ENCODE results near the gene NNAT.
"Not testable (repeated sequence)": the region's sequence is repeated elsewhere in the genome, so short reads cannot be mapped to it uniquely, and the experiment has no call there.

NNAT gene

DNA sequence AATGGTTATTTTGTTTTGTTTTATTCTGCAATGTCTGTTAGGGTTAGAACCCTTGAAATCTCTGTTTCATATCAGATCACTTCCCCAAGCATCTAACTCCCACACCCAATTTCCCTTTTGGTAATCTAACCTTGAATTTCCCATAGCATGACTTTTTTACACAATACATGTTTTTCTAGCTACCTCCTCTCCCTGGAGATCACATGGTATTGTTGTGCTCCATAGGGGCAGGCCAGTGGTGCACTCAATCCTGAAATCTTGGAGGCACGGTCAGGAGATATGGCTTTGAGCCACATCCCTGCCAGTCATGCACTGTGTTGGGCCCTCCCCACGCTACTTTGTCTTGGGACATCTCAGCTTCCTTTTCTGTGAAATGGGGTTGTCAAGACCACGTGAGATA is 36.7 kb upstream of the NNAT start:
- Histone ChIP-seq H3K4me3 (ENCODE audit: low read depth in 1 of 2, low read length in 2 of 2) (no peak overlapping the region), H3K4me1 (ENCODE audit: insufficient read depth, low read length) (no peaks in the 10 kb centered on the region), H3K9me3 (ENCODE audit: low read length) (no peaks in the 10 kb centered on the region), H3K27ac (ENCODE audit: low read depth, low read length) (no peak overlapping the region), H3K9ac (ENCODE audit: low read length) (no peak overlapping the region), H3K27me3 (ENCODE audit: control insufficient read depth in 1 of 2, insufficient read depth in 2 of 2, low read length in 2 of 2) (no peaks in the 10 kb centered on the region), H3K36me3 (ENCODE audit: insufficient read depth, low read length) (no peaks in the 10 kb centered on the region)

DNA sequence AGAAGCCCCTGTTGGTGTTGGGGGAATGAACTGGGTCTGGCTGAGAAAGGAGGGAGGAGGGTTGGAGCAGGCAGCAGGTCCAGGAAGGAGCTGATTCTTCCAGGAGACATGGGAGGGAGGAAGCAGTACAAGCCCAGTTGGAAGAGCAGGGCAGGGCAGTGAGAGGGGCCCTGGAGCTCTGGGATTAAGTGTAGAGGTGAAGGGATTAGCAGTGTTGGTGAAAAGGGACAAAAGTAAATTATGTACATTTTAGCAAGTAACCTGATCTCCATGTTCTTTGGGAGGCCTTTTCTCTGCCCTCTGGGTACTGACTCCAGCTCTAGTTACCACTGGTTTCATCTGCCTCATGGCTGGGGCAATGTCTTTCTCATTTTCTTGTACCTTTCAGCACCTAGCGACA is 34.8 kb upstream of the NNAT start:
- H3K9me3 ChIP-seq (ENCODE audit: low read length); H3K9ac ChIP-seq (ENCODE audit: low read length); H3K27ac ChIP-seq (ENCODE audit: low read depth, low read length); H3K27me3 ChIP-seq (ENCODE audit: control insufficient read depth in 1 of 2, insufficient read depth in 2 of 2, low read length in 2 of 2); H3K4me3 ChIP-seq (ENCODE audit: low read depth in 1 of 2, low read length in 2 of 2); H3K36me3 ChIP-seq (ENCODE audit: insufficient read depth, low read length); H3K4me1 ChIP-seq (ENCODE audit: insufficient read depth, low read length): not testable (repeated sequence)

DNA sequence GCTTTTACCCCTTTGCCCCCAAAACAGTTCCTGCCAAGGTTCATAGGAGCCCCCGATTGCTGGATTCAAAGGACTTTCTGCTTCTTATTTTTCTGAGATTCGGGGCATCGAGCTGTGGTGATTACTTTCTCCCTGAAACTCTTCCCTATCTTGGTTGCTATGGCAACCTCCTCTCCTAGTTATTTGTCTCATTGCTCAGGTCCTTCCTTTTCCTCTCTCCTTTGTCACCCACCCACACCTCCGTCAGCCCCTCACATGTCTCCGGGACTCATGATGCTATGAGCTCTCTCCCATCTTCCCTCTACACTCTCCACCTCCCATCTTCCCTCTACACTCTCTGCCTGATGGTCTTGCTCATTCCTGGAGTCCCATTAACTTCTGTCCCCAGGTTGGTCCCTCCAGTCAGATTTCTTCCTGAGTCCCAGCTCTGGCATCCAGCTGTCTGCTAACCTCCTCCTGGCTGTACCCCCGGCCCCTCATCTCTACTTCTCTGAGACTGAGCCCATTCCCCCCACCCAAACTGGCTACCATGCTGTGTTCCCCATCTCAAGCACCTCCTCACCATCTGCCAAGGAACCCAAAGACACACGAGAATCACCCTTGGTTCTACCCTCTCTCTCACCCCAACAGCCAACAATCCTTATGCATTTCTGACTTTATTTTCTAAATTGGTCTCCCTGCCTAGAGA is 30.2 kb upstream of the NNAT start:
- Histone ChIP-seq H3K9ac (ENCODE audit: low read length) (no peak overlapping the region), H3K27me3 (ENCODE audit: control insufficient read depth in 1 of 2, insufficient read depth in 2 of 2, low read length in 2 of 2) (no peaks in the 10 kb centered on the region), H3K9me3 (ENCODE audit: low read length) (no peaks in the 10 kb centered on the region), H3K4me3 (ENCODE audit: low read depth in 1 of 2, low read length in 2 of 2) (no peak overlapping the region), H3K36me3 (ENCODE audit: insufficient read depth, low read length) (peaks cover 9% of the 10 kb centered on the region), H3K4me1 (ENCODE audit: insufficient read depth, low read length) (no peaks in the 10 kb centered on the region), H3K27ac (ENCODE audit: low read depth, low read length) (no peak overlapping the region)

DNA sequence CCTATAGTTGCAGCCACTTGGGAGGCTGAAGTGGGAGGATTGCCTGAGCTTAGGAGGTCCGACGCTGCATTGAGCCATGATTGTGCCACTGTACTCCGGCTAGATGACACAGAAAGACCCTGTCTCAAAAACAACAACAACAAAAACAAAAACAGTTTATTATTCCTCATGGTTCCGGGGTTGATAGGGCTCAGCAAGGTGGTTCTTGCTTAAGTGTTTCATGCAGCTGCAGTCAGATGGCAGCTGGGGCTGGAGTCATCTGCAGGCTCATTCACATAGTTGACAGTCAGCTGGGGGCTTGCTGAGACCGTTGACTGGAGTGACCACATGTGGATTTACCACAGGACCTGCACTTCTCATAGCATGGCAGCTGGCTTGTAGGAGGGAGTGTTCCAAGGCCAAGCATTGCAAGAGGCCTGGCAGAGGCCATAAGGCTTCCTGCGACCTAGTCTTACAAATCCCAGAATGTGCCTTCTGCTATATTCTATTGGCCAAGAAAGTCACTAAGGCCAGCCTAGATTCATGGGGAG is 28.9 kb upstream of the NNAT start:
- Histone ChIP-seq H3K9ac (ENCODE audit: low read length) (no peak overlapping the region), H3K9me3 (ENCODE audit: low read length) (no peaks in the 10 kb centered on the region), H3K4me3 (ENCODE audit: low read depth in 1 of 2, low read length in 2 of 2) (no peak overlapping the region), H3K4me1 (ENCODE audit: insufficient read depth, low read length) (no peaks in the 10 kb centered on the region), H3K36me3 (ENCODE audit: insufficient read depth, low read length) (peaks cover 9% of the 10 kb centered on the region), H3K27me3 (ENCODE audit: control insufficient read depth in 1 of 2, insufficient read depth in 2 of 2, low read length in 2 of 2) (no peaks in the 10 kb centered on the region), H3K27ac (ENCODE audit: low read depth, low read length) (no peak overlapping the region)

DNA sequence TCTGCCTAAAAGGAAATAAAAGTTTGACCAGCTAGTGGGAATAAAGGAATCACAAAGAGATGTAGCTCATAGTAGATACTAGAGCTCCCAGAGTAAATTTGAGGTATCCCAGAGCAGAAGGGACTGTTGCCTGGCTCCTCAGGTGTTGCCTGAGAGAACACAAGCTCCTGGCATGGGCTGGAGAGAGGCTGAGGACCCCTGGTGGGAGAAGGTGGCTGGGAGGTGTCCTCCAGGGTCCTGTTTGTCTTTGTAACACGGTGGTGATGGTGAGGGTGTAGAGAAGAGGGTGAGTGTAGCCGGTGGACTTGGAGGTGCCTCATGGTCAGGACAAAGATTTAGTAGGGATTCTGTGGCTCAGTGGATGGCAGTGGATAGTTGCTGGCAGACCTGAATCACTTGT is 28.1 kb upstream of the NNAT start:
- no peak overlapping the region for H3K4me3 ChIP-seq (ENCODE audit: low read depth in 1 of 2, low read length in 2 of 2)
- H3K27me3 ChIP-seq (ENCODE audit: control insufficient read depth in 1 of 2, insufficient read depth in 2 of 2, low read length in 2 of 2): no peaks in the 10 kb centered on the region

DNA sequence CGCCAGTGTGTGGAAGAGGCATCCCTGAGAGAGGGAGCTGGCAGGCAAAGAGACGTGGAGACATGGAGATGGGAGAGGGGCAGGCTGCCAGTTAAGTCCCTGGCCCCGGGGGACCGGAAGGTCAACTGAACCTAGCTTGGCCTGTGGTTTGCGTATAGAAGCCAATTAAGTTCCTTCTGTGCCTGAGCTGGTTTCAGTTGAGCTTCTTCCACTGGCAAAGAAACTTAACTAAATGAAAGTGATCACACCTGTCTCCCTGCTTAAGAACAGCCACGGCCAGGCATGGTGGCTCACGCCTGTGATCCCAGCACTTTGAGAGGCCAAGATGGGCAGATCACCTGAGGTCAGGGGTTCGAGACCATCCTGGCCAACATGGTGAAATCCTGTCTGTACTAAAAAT is 26.7 kb upstream of the NNAT start:
- H3K4me1 ChIP-seq (ENCODE audit: insufficient read depth, low read length): no peaks in the 10 kb centered on the region
- H3K9me3 ChIP-seq (ENCODE audit: low read length): no peaks in the 10 kb centered on the region
- no peak overlapping the region for H3K4me3 ChIP-seq (ENCODE audit: low read depth in 1 of 2, low read length in 2 of 2)
- no peaks in the 10 kb centered on the region for H3K27me3 ChIP-seq (ENCODE audit: control insufficient read depth in 1 of 2, insufficient read depth in 2 of 2, low read length in 2 of 2)
- H3K9ac ChIP-seq (ENCODE audit: low read length): no peak overlapping the region
- H3K27ac ChIP-seq (ENCODE audit: low read depth, low read length): no peak overlapping the region
- H3K36me3 ChIP-seq (ENCODE audit: insufficient read depth, low read length): peaks cover 9% of the 10 kb centered on the region

More for the DNA sequence above, 28.1 kb upstream of the NNAT start:
- Histone ChIP-seq H3K4me1 (ENCODE audit: insufficient read depth, low read length) (no peaks in the 10 kb centered on the region), H3K9ac (ENCODE audit: low read length) (no peak overlapping the region), H3K27ac (ENCODE audit: low read depth, low read length) (no peak overlapping the region), H3K9me3 (ENCODE audit: low read length) (no peaks in the 10 kb centered on the region), H3K36me3 (ENCODE audit: insufficient read depth, low read length) (peaks cover 9% of the 10 kb centered on the region)

DNA sequence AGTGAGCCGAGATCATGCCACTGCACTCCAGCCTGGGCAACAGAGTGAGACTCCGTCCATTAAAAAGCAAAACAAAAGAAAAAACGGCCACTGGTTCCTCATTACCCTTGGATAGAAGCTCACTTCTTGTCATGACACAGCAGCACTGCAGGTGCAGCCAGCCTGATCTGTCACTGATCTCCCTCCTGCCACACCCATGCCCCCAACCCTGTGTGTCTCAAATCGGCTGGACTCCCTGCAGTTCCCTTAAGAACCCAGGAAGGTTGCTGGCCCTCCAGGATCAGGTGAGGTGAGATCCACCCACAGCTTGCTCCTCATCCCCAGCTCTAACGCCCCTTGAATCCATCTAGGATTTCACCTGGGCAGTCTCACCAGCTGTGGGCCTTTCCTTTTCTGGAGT is 26.3 kb upstream of the NNAT start:
- Histone ChIP-seq H3K27ac (ENCODE audit: low read depth, low read length) (no peak overlapping the region), H3K9me3 (ENCODE audit: low read length) (no peaks in the 10 kb centered on the region), H3K27me3 (ENCODE audit: control insufficient read depth in 1 of 2, insufficient read depth in 2 of 2, low read length in 2 of 2) (no peaks in the 10 kb centered on the region), H3K4me1 (ENCODE audit: insufficient read depth, low read length) (no peaks in the 10 kb centered on the region), H3K4me3 (ENCODE audit: low read depth in 1 of 2, low read length in 2 of 2) (no peak overlapping the region), H3K9ac (ENCODE audit: low read length) (no peak overlapping the region), H3K36me3 (ENCODE audit: insufficient read depth, low read length) (peaks cover 9% of the 10 kb centered on the region)

DNA sequence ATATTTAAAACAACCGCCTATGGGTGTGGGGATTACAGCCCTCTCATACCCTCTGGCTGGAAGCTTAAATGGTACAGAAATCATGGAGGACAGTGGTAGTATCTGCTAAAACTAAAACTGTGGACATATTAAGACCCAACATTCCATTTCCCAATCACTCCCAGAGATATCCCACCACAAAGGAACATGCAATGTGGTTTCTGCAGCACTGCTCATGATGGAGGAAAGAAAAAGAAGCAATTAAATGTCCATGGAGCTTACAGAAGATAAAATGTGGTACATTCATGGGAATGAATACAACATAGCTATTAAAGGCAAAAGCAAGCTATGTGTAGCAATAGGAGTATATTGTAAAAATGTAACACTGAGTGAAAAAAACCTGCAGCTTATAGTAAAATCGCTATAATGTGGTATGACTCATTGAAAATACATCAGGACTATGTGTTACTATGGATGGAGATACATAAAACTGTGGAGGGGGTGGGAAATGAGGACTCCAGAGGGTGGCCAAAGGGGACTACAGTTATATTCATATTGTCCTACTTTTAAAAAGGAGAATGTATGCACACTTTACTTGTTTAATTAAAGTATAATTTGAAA is 22.9 kb upstream of the NNAT start:
- H3K4me3 ChIP-seq (ENCODE audit: low read depth in 1 of 2, low read length in 2 of 2): no peak overlapping the region
- H3K9me3 ChIP-seq (ENCODE audit: low read length): no peaks in the 10 kb centered on the region
- H3K36me3 ChIP-seq (ENCODE audit: insufficient read depth, low read length): peaks cover 9% of the 10 kb centered on the region
- no peaks in the 10 kb centered on the region for H3K27me3 ChIP-seq (ENCODE audit: control insufficient read depth in 1 of 2, insufficient read depth in 2 of 2, low read length in 2 of 2)
- H3K27ac ChIP-seq (ENCODE audit: low read depth, low read length): no peak overlapping the region
- no peaks in the 10 kb centered on the region for H3K4me1 ChIP-seq (ENCODE audit: insufficient read depth, low read length)
- no peak overlapping the region for H3K9ac ChIP-seq (ENCODE audit: low read length)

DNA sequence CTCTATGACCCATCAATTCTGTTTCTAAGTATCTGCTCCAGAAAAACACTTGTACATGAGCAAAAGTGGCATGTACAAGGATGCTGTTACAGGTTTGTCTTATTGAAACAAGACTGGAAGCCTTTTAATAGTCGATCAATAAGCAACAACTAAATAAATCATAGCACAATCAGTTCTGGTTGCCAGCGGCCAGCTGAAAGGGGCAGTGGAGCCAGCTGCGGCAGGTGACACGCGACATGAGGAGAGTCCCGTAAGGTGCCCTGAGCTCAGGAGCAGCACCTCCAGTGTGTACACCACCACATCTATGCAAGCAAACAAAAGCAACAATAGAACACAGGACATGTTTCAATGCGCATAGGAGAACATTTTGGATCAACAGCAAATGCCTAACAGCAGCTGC is 20.7 kb upstream of the NNAT start:
- no peaks in the 10 kb centered on the region for H3K9me3 ChIP-seq (ENCODE audit: low read length)
- H3K4me3 ChIP-seq (ENCODE audit: low read depth in 1 of 2, low read length in 2 of 2): no peak overlapping the region
- no peak overlapping the region for H3K9ac ChIP-seq (ENCODE audit: low read length)
- H3K4me1 ChIP-seq (ENCODE audit: insufficient read depth, low read length): peaks cover 7% of the 10 kb centered on the region
- H3K27me3 ChIP-seq (ENCODE audit: control insufficient read depth in 1 of 2, insufficient read depth in 2 of 2, low read length in 2 of 2): no peaks in the 10 kb centered on the region
- H3K27ac ChIP-seq (ENCODE audit: low read depth, low read length): no peak overlapping the region
- H3K36me3 ChIP-seq (ENCODE audit: insufficient read depth, low read length): peaks cover 5% of the 10 kb centered on the region

DNA sequence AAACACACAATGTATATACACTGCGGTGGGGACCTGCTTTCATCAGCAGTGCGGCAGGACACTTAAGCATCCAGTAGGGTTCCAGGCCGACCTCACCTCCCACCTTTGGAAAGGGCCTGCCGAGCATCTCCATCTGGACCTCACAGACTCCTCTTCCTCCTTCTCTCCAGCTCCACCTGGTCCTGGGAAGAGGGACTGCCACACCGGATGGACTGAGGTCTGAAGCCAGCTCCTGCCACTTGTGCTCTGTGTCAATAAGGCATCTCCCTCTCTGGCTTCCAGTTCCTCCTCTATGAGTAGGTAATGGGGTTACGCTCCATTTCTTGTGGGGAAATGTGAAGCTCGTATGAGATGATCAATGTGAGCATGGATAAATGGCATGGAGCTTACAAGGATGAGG is 19.1 kb upstream of the NNAT start:
- no peak overlapping the region for H3K9ac ChIP-seq (ENCODE audit: low read length)
- no peak overlapping the region for H3K4me3 ChIP-seq (ENCODE audit: low read depth in 1 of 2, low read length in 2 of 2)
- peaks cover 7% of the 10 kb centered on the region for H3K4me1 ChIP-seq (ENCODE audit: insufficient read depth, low read length)
- no peak overlapping the region for H3K27ac ChIP-seq (ENCODE audit: low read depth, low read length)
- H3K27me3 ChIP-seq (ENCODE audit: control insufficient read depth in 1 of 2, insufficient read depth in 2 of 2, low read length in 2 of 2): no peaks in the 10 kb centered on the region
- no peaks in the 10 kb centered on the region for H3K36me3 ChIP-seq (ENCODE audit: insufficient read depth, low read length)
- H3K9me3 ChIP-seq (ENCODE audit: low read length): no peaks in the 10 kb centered on the region

DNA sequence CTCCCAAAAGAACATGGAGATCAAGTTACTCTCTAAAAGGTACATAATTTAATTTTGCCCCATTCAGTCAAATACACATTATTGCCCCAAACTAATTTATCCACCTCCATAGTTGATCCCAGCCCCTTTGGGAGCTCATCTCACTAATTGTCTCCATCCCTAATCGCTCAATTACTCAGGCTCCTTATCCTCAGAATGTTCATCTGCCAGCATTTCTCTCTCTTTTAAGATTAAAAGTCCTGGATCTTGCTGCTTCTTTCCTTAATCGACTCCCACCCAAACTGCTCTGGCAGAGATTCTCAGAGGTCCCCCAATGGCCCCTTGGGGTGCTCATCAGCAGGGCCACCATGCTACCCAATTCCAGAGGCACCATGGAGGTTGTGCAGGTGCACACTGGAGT is 18.4 kb upstream of the NNAT start:
- Histone ChIP-seq H3K9me3 (ENCODE audit: low read length) (no peaks in the 10 kb centered on the region), H3K27me3 (ENCODE audit: control insufficient read depth in 1 of 2, insufficient read depth in 2 of 2, low read length in 2 of 2) (no peaks in the 10 kb centered on the region), H3K4me1 (ENCODE audit: insufficient read depth, low read length) (peaks cover 7% of the 10 kb centered on the region), H3K4me3 (ENCODE audit: low read depth in 1 of 2, low read length in 2 of 2) (no peak overlapping the region), H3K36me3 (ENCODE audit: insufficient read depth, low read length) (no peaks in the 10 kb centered on the region), H3K9ac (ENCODE audit: low read length) (no peak overlapping the region), H3K27ac (ENCODE audit: low read depth, low read length) (no peak overlapping the region)
